K562 (cell line): ENCODE data around the gene CEMIP2. TPM values are rescaled to one million over a fixed set of nuclear protein-coding genes. Genes with fewer than 3 reads are reported as not detected.

Experiments used
- ATF7 ChIP-seq: fragments of 450-650 bp; IDR thresholded peaks from 2 replicates; pipeline ENCODE4 v1.7.1; 2014; ENCODE audit warnings: mild to moderate bottlenecking, moderate library complexity
- BRCA1 ChIP-seq, 2 experiments: fragments of 450-650 bp in 1 of 2; sonication (generic) in 1 of 2; formaldehyde crosslinking in 1 of 2; IDR thresholded peaks; 2 replicates each; pipeline versions ENCODE4 v1.5.0 to v1.6.1; 2017 to 2020; ENCODE audit warnings: mild to moderate bottlenecking in 1 of 2, missing genetic modification reagents in 1 of 2
- CREB5 ChIP-seq: fragments of 250-450 bp; sonication (Bioruptor Pico); IDR thresholded peaks from 2 replicates; pipeline ENCODE4 v1.5.0; 2020; ENCODE audit warnings: mild to moderate bottlenecking
- FOXM1 ChIP-seq, 2 experiments: fragments of 450-650 bp in 1 of 2; sonication (generic) in 1 of 2; formaldehyde crosslinking in 1 of 2; IDR thresholded peaks; 2 replicates each; pipeline versions ENCODE4 v1.6.1 to v1.9.0; 2017 to 2022; ENCODE audit warnings: low read depth in 2 of 2, mild to moderate bottlenecking in 2 of 2, missing genetic modification reagents in 1 of 2, moderate library complexity in 1 of 2
- GTF2A2 ChIP-seq: IDR thresholded peaks from 2 replicates; pipeline ENCODE4 v1.6.1; 2016; ENCODE audit warnings: mild to moderate bottlenecking, missing genetic modification characterization, missing compliant biosample characterization
- HNRNPH1 ChIP-seq: fragments of 200-400 bp; formaldehyde crosslinking; optimal IDR thresholded peaks from 2 replicates; pipeline ENCODE3; 2017; ENCODE audit warnings: low read depth, mild to moderate bottlenecking, low read length, moderate library complexity
- HNRNPUL1 ChIP-seq: fragments of 200-400 bp; formaldehyde crosslinking; IDR thresholded peaks from 2 replicates; pipeline ENCODE4 v1.6.1; 2017; ENCODE audit warnings: low read length
- MAX ChIP-seq: sonication (generic); formaldehyde crosslinking; IDR thresholded peaks from 2 replicates; pipeline ENCODE4 v1.9.0; 2022; ENCODE audit warnings: mild to moderate bottlenecking, missing genetic modification reagents
- NRF1 ChIP-seq, 2 experiments: fragments of 450-650 bp; IDR thresholded peaks in 1 of 2; conservative IDR thresholded peaks in 1 of 2; 2 replicates each; pipeline ENCODE4 v1.6.1; 2014; ENCODE audit warnings: mild to moderate bottlenecking in 2 of 2
- POLR2B ChIP-seq: fragments of 450-650 bp; IDR thresholded peaks from 2 replicates; pipeline ENCODE4 v1.6.1; 2018; ENCODE audit warnings: low read depth; ENCODE audit not compliant: partially characterized antibody
- POLR2G ChIP-seq: fragments of 200-400 bp; formaldehyde crosslinking; IDR thresholded peaks from 2 replicates; pipeline ENCODE4 v1.6.1; 2017; ENCODE audit warnings: low read depth, mild to moderate bottlenecking, antibody characterized with exemption, low read length, moderate library complexity
- RUNX1 ChIP-seq: sonication (generic); IDR thresholded peaks from 2 replicates; pipeline ENCODE4 v1.6.1; 2016; ENCODE audit warnings: antibody characterized with exemption, low read depth
- SRF ChIP-seq, 2 experiments: fragments of 250-450, 450-650 bp in 1 of 2; sonication (Bioruptor Pico) in 1 of 2; sonication (generic) in 1 of 2; formaldehyde crosslinking; IDR thresholded peaks; 2 replicates each; pipeline versions ENCODE4 v1.5.0 to v1.5.1; 2020 to 2022; ENCODE audit warnings: mild to moderate bottlenecking in 1 of 2, missing genetic modification reagents in 1 of 2
- TFAP4 ChIP-seq: sonication (generic); formaldehyde crosslinking; IDR thresholded peaks from 2 replicates; pipeline ENCODE4 v1.8.0; 2022; ENCODE audit warnings: missing genetic modification reagents, mild to moderate bottlenecking, moderate library complexity, borderline replicate concordance
- TRIM24 ChIP-seq, 2 experiments: fragments of 450-650 bp; IDR thresholded peaks; 2 replicates each; pipeline ENCODE4 v1.6.1; 2016
- YY1 ChIP-seq, 3 experiments: IDR thresholded peaks; 2 replicates each; pipeline ENCODE4 v1.6.1; 2011; ENCODE audit warnings: low read length in 2 of 3, mild to moderate bottlenecking in 2 of 3, moderate library complexity in 2 of 3, borderline replicate concordance in 1 of 3, control low read depth in 1 of 3, low read depth in 1 of 3; ENCODE audit not compliant: insufficient read depth in 3 of 3, insufficient replicate concordance in 2 of 3, control insufficient read depth in 1 of 3, insufficient read length in 1 of 3; ENCODE audit errors: extremely low read depth in 1 of 3
- ZNF740 ChIP-seq, 3 experiments: fragments of 200-800 bp in 1 of 3; sonication (Bioruptor generic) in 1 of 3; sonication (generic) in 1 of 3; formaldehyde crosslinking in 1 of 3; IDR thresholded peaks; 2 replicates each; pipeline versions ENCODE4 v1.6.1 to v1.8.0; 2016 to 2022; ENCODE audit warnings: mild to moderate bottlenecking in 2 of 3, missing compliant biosample characterization in 2 of 3, missing genetic modification characterization in 2 of 3, missing genetic modification reagents in 1 of 3
- polyA plus RNA-seq, 8 experiments: library from polyadenylated mRNA; depleted of rRNA in 4 of 8; stranded (reverse) in 5 of 8; unstranded in 3 of 8; fragments of >200 nt; fragmentation: Nextera tagmentation in 2 of 8; fragmentation: Illumina TruSeq in 1 of 8; extraction: Ambion mirVana in 2 of 8; extraction: Trizol in 1 of 8; gene quantifications; 2 replicates each; pipeline versions ENCODE4 v1.2.1 to v1.2.3, GENCODE V29; 2011 to 2014; ENCODE audit warnings: inconsistent platforms in 1 of 8, missing spikeins in 1 of 8
- total RNA-seq, 7 experiments: library from RNA; depleted of rRNA in 6 of 7; stranded (reverse); fragments of >200 nt in 6 of 7; fragmentation: Illumina TruSeq in 2 of 7; extraction: Trizol in 2 of 7; gene quantifications; 2 replicates each; pipeline versions ENCODE4 v1.2.1 to v1.2.3, GENCODE V29; 2011 to 2021; ENCODE audit warnings: low replicate concordance in 1 of 7
- TF ChIP-seq, protein P1 (sequence below): sonication (generic); formaldehyde crosslinking; IDR thresholded peaks from 2 replicates; pipeline ENCODE4 v1.8.0; 2022; ENCODE audit warnings: mild to moderate bottlenecking, low read depth, missing genetic modification reagents
- TF ChIP-seq, protein P2 (sequence below): sonication (generic); formaldehyde crosslinking; IDR thresholded peaks from 2 replicates; pipeline ENCODE4 v1.8.0; 2022; ENCODE audit warnings: missing genetic modification reagents, mild to moderate bottlenecking, borderline replicate concordance

Gene CEMIP2
- total and polyA plus RNA-seq, 9 of the 15 experiments (the other 6 are each of a cell fraction or from before 2014, with no cell fraction given) = 5.4 to 29.9 (median 14.2) TPM

DNA sequence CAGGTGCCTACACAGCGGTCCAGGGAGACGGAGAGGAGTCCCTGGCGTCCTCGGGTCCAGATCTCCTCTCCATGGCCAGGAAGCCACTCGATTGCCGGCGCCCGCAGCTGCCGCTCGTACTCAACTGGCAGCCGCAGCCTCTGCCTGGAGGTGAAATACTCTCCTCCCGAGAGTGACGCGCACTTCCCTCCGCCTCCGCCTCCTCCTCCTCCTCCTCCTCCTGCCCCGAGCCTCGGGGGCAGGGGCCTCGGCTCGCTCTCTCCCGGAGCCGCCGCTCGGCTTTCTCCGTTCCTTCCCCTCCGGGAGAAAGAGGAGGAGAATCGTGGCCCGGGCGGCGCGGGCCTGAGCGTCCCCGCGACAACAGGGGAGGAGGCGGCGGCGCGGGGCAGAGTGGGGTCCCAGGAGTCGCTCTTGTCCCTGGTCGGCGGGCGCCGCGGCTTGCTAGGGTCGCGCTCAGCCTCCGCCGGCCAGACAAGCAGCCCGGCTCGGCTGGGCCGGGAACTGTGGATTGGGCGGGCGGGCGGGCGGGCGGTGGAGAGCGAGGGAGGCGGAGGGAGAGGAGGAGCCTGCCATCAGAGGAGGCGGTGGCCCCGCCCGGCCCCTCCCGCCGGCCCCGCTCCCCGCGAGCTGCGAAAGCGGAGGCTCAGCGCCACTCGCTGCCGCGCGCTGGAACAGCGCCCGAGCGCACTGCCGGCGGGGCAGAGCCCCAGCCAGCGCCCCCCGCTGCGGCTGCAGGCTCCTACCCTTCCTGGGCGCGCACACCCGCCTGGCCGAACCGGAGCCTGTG, at the start of gene CEMIP2 (continued):
- TF ChIP-seq, protein P1, sequence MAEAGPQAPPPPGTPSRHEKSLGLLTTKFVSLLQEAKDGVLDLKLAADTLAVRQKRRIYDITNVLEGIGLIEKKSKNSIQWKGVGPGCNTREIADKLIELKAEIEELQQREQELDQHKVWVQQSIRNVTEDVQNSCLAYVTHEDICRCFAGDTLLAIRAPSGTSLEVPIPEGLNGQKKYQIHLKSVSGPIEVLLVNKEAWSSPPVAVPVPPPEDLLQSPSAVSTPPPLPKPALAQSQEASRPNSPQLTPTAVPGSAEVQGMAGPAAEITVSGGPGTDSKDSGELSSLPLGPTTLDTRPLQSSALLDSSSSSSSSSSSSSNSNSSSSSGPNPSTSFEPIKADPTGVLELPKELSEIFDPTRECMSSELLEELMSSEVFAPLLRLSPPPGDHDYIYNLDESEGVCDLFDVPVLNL (CRISPR knock-in tag) = no peak
- TF ChIP-seq POLR2G (peak; percentile 94), FOXM1 (IDR thresholded peaks at IDR 0.05; ENCODE audit: low read depth) (no peak), FOXM1 (CRISPR knock-in tag; IDR thresholded peaks at IDR 0.05; ENCODE audit: low read depth) (no peak), BRCA1 (IDR thresholded peaks at IDR 0.05) (no peak), BRCA1 (CRISPR knock-in tag; IDR thresholded peaks at IDR 0.05) (no peak), GTF2A2 (tag) (no peak), ATF7 (no peak), RUNX1 (no peak), MAX (CRISPR knock-in tag) (no peak), CREB5 (no peak), NRF1 (conservative IDR thresholded peaks at IDR 0.05 in 1 of 2, IDR thresholded peaks at IDR 0.05 in 1 of 2) (peak; percentile 13 to 15; a peak in 1 of 4 replicates), SRF (CRISPR knock-in tag; IDR thresholded peaks at IDR 0.05) (no peak), HNRNPH1 (no peak), TRIM24 (IDR thresholded peaks at IDR 0.05) (no peak), ZNF740 (CRISPR knock-in tag; IDR thresholded peaks at IDR 0.05) (peak; percentile 82; the same call in 1 of the 2 replicates), ZNF740 (tag; IDR thresholded peaks at IDR 0.05) (no peak), POLR2B (peak; percentile 61), YY1 (IDR thresholded peaks at IDR 0.05; ENCODE audit: borderline replicate concordance in 1 of 3, control insufficient read depth in 1 of 3, extremely low read depth in 1 of 3, insufficient read depth in 3 of 3, insufficient read length in 1 of 3, insufficient replicate concordance in 2 of 3, low read depth in 1 of 3, low read length in 2 of 3) (peak in 1 of 3 experiments; percentile 16), HNRNPUL1 (no peak), TFAP4 (CRISPR knock-in tag) (peak; percentile 23; the same call in 1 of the 2 replicates)
- TF ChIP-seq, protein P2, sequence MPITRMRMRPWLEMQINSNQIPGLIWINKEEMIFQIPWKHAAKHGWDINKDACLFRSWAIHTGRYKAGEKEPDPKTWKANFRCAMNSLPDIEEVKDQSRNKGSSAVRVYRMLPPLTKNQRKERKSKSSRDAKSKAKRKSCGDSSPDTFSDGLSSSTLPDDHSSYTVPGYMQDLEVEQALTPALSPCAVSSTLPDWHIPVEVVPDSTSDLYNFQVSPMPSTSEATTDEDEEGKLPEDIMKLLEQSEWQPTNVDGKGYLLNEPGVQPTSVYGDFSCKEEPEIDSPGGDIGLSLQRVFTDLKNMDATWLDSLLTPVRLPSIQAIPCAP (CRISPR knock-in tag) = no peak
